HAP-1 (cell line): ENCODE data around the gene MDGA2.

Source experiments
- DNase-seq, 2 experiments: peaks; one replicate each; pipeline ENCODE4 v3.0.0-alpha.2; 2016 to 2020; ENCODE audit warnings: low spot score in 2 of 2
- H3K27me3 ChIP-seq: fragments of 250-450 bp; sonication (Bioruptor Pico); 2 replicates; pipeline ENCODE4 v1.5.1; 2020; ENCODE audit warnings: low read depth, mild to moderate bottlenecking, moderate library complexity
- H3K36me3 ChIP-seq: fragments of 250-450 bp; sonication (Bioruptor Pico); replicated peaks from 2 replicates; pipeline ENCODE4 v1.5.1; 2020; ENCODE audit warnings: mild to moderate bottlenecking
- H3K4me1 ChIP-seq: fragments of 250-450 bp; sonication (Bioruptor Pico); 2 replicates; pipeline ENCODE4 v1.5.1; 2020; ENCODE audit warnings: mild to moderate bottlenecking
- H3K4me3 ChIP-seq: fragments of 250-450 bp; sonication (Bioruptor Pico); 2 replicates; pipeline ENCODE4 v1.5.1; 2020; ENCODE audit warnings: mild to moderate bottlenecking, moderate library complexity
- H3K9me3 ChIP-seq: fragments of 250-450 bp; sonication (Bioruptor Pico); 2 replicates; pipeline ENCODE4 v1.5.1; 2020; ENCODE audit warnings: mild to moderate bottlenecking, moderate library complexity
- in situ Hi-C: fragments of 300-500 bp; cut with MboI; formaldehyde crosslinking; loops from 3 replicates; pipeline ENCODE4 v1.14.3; 2020; ENCODE audit warnings: low sequenced_read_pairs, inconsistent platforms, mixed read lengths

Gene MDGA2

DNA sequence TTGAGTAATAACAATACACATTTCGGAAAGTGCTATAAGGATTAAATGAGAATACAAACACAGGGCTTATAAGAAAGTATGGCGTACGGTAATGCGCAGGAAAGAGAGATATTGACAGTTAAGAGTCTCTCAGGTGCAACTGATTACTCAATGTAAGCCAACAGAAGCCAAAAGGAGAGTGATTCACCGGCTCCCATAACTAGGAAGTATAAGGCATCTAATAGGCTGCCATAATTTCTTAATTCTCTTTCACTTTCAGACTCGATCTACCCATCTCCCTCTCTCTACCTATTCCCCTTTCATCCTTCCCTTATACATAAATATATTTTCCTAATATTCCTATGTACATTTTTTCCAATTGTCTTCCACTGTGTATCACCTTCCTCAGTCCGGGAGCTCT lies 90.0 kb downstream of the MDGA2 start:
- no peak for DNase-seq
- no peaks in the 10 kb centered on the region for H3K36me3 ChIP-seq
- no peak overlapping the region for H3K4me3 ChIP-seq
- H3K27me3 ChIP-seq: no peaks in the 10 kb centered on the region
- no peaks in the 10 kb centered on the region for H3K4me1 ChIP-seq
- H3K9me3 ChIP-seq: no peaks in the 10 kb centered on the region
- in situ Hi-C loops: no loop called here

DNA sequence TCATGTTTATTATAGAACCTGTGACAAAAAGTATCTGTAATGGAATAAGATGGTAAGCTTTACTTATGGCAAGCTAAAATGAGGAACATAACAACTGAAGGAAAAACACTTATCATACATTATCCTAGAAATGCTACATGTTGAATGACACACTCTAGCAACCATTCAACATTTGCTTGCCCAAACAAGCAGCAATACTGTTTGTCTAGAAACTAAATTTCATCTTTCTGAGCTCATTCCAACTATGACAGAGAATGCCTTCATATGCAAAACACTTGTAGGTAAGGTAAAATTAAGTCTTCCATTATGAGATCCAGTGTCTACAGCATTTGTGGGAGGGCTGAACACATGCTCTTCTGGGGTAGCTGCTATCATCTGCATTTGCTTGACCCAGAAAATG lies 108.1 kb downstream of the MDGA2 start:
- H3K36me3 ChIP-seq: no peaks in the 10 kb centered on the region
- H3K27me3 ChIP-seq: no peaks in the 10 kb centered on the region
- no peaks in the 10 kb centered on the region for H3K9me3 ChIP-seq
- in situ Hi-C loops: no loop called here
- DNase-seq: no peak
- no peak overlapping the region for H3K4me3 ChIP-seq
- H3K4me1 ChIP-seq: no peaks in the 10 kb centered on the region

DNA sequence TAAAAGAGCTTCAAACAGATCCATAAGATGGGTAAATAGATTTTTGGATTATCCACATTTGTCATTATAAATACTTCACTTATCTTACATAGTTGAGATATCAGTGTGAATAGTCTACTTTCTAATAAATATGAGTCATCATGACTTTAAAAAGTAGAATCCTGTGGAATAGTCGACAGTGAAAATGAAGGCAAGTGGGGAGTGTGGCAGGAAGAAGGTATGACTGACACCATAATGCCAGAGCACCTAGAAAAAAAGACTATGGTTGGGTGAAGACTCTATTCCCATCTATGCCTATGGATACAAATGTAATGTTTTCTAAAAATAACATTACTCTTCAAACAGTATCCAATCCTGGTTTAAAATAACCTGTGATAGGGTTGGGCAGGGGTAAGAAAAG lies 117.5 kb downstream of the MDGA2 start:
- in situ Hi-C loops: no loop called here
- Histone ChIP-seq H3K36me3 (no peaks in the 10 kb centered on the region), H3K9me3 (no peaks in the 10 kb centered on the region), H3K4me1 (no peaks in the 10 kb centered on the region), H3K4me3 (no peak overlapping the region), H3K27me3 (no peaks in the 10 kb centered on the region)
- no peak for DNase-seq

GRCh38 chr14:47555333-47555732 lies 120.1 kb downstream of the MDGA2 start:
- Histone ChIP-seq H3K27me3 (no peaks in the 10 kb centered on the region), H3K4me1 (no peaks in the 10 kb centered on the region), H3K4me3 (no peak overlapping the region), H3K9me3 (no peaks in the 10 kb centered on the region), H3K36me3 (no peaks in the 10 kb centered on the region)
- in situ Hi-C loops: no loop called here
- DNase-seq: no peak

- H3K4me3 ChIP-seq: no peak overlapping the region
- no peaks in the 10 kb centered on the region for H3K27me3 ChIP-seq
- in situ Hi-C loops: no loop called here
- H3K9me3 ChIP-seq: 0 out of 2 replicates have a peak, but pooled peaks cover 2% of the 10 kb centered on the region
- no peaks in the 10 kb centered on the region for H3K36me3 ChIP-seq
- DNase-seq: no peak
- H3K4me1 ChIP-seq: no peaks in the 10 kb centered on the region
Measured at GRCh38 chr14:47549886-47550285, 125.5 kb downstream of the MDGA2 start.

- H3K4me1 ChIP-seq: no peaks in the 10 kb centered on the region
- no peak for DNase-seq
- no peaks in the 10 kb centered on the region for H3K36me3 ChIP-seq
- no peaks in the 10 kb centered on the region for H3K27me3 ChIP-seq
- no peak overlapping the region for H3K4me3 ChIP-seq
- H3K9me3 ChIP-seq: 0 out of 2 replicates have a peak, but pooled peaks cover under 1% of the 10 kb centered on the region
- in situ Hi-C loops: no loop called here
Measured at GRCh38 chr14:47543459-47543858, 131.9 kb downstream of the MDGA2 start.

DNA sequence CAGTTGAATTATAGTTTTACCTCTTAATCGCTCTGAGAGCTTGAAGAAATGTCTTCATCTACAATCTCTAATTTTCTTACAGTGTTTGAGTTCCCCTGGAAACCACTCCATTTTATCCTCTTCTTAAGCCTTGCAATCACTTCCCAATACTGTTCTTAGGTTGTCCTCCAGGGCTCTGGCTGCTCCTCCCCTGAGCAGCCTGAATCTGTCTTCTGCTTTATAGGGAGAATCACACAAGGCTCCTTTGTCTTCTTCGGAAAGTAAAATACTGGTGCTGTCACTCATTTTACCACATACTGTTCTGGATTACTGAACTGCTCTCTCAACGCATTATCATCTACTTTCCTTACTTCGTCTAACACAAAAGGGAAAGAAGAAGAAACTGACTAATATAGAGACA lies 133.7 kb downstream of the MDGA2 start:
- no peaks in the 10 kb centered on the region for H3K36me3 ChIP-seq
- H3K27me3 ChIP-seq: no peaks in the 10 kb centered on the region
- DNase-seq: no peak
- no peaks in the 10 kb centered on the region for H3K4me1 ChIP-seq
- in situ Hi-C loops: no loop called here
- H3K4me3 ChIP-seq: no peak overlapping the region
- H3K9me3 ChIP-seq: no peaks in the 10 kb centered on the region

- Histone ChIP-seq H3K9me3 (no peaks in the 10 kb centered on the region), H3K4me1 (no peaks in the 10 kb centered on the region), H3K4me3 (no peak overlapping the region), H3K27me3 (no peaks in the 10 kb centered on the region), H3K36me3 (no peaks in the 10 kb centered on the region)
- in situ Hi-C loops: no loop called here
- no peak for DNase-seq
Measured at GRCh38 chr14:47539031-47539461, 136.4 kb downstream of the MDGA2 start.

DNA sequence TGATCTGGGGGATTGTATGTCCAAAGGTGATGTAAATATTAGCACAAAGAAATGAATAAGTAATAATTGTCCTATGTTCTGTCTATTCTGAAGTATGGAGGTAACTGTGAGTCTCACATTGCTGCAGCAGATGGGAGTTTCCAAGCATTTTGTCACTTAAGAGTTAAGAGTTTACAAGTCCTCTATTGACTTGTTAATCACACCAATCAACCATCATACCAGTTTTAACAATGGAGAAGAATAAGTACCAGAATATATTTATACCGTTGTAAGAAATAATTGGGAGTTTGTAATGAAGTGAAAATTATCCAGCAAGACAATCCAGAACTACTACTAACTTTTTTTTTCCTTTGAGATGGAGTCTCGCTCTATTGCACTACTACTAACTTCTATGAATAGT lies 139.1 kb downstream of the MDGA2 start:
- H3K4me1 ChIP-seq: no peaks in the 10 kb centered on the region
- H3K36me3 ChIP-seq: no peaks in the 10 kb centered on the region
- no peak for DNase-seq
- in situ Hi-C loops: no loop called here
- no peaks in the 10 kb centered on the region for H3K9me3 ChIP-seq
- H3K4me3 ChIP-seq: no peak overlapping the region
- no peaks in the 10 kb centered on the region for H3K27me3 ChIP-seq

DNA sequence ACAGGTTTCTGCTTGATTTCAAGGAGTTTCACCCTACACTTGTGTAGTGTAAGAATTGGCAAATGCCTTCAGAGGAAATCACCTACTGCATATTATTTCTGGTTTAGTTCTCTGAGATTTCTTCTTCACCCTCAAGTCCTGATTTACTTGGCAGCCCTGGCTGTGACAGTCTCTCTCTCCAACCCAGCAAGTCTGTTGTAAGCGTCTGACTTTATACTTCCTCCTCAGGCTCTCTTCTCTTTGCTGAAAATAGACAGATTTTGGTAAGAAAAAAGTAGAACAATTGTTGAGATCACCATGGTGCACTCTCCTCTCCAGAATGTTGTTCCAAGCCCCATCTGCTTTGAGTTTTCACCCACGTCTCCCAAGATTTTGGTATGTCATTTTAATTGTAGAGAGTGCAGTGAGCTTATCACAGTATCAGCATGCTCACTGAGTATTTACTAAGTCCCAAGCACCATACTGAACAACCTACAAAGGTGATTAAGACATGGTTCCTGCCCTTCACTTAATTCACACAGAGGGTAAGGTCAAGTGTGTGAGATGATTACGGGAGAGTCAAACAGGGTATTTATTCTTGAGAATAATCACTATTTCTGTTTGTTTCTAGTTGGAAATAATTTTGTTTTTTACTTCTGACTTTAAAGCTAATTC lies 148.7 kb downstream of the MDGA2 start:
- Histone ChIP-seq H3K27me3 (no peaks in the 10 kb centered on the region), H3K36me3 (no peaks in the 10 kb centered on the region), H3K4me1 (no peaks in the 10 kb centered on the region), H3K9me3 (no peaks in the 10 kb centered on the region; the same call in 1 of the 2 replicates), H3K4me3 (no peak overlapping the region)
- in situ Hi-C loops: no loop called here
- no peak for DNase-seq

DNA sequence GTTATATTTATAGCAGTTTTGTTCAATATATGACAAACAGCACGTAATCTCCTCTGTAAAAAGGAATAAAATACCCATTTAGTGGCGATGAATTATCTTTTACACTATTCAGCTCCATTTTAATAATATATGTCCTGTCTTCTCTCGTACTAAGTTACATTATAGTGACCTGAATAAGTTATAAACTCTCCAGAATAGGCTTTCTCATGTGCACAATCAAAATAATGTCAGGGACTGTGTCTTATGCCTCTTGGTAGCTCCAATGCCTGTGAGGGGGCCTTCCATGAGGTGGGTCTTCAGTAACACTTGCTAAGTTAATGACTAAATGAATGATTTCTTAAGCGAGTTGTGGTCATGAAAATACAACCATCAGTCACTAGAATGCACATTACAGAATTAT lies 150.9 kb downstream of the MDGA2 start:
- in situ Hi-C loops: no loop called here
- DNase-seq: no peak
- Histone ChIP-seq H3K4me3 (no peak overlapping the region), H3K9me3 (no peaks in the 10 kb centered on the region), H3K4me1 (no peaks in the 10 kb centered on the region), H3K36me3 (no peaks in the 10 kb centered on the region), H3K27me3 (no peaks in the 10 kb centered on the region)

GRCh38 chr14:47520382-47520781 lies 155.0 kb downstream of the MDGA2 start:
- Histone ChIP-seq H3K36me3 (no peaks in the 10 kb centered on the region), H3K27me3 (no peaks in the 10 kb centered on the region), H3K4me3 (no peak overlapping the region), H3K9me3 (no peaks in the 10 kb centered on the region), H3K4me1 (no peaks in the 10 kb centered on the region)
- in situ Hi-C loops: no loop called here
- DNase-seq: no peak

GRCh38 chr14:47511829-47512228 lies 163.6 kb downstream of the MDGA2 start:
- H3K4me3 ChIP-seq: no peak overlapping the region
- DNase-seq: no peak
- H3K4me1 ChIP-seq: no peaks in the 10 kb centered on the region
- no peaks in the 10 kb centered on the region for H3K27me3 ChIP-seq
- no peaks in the 10 kb centered on the region for H3K9me3 ChIP-seq
- H3K36me3 ChIP-seq: no peaks in the 10 kb centered on the region
- in situ Hi-C loops: no loop called here

DNA sequence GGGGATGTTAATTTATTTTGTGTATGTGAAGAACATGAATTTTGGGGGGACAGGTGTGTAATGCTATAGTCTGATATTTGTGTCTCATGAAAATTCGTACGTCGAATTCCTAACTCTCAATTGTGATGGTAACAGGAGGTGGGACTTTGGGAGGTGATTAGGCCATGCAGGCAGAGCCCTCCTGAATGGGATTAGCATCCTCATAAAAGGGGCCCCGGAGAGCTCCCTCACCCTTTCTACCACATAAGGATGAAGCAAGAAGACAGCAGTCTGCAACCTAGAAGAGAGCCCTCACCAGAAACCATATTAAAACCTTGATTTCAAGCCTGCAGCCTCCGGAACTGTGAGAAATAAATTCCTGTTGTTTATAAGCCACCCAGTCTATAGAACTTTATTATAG lies 165.4 kb downstream of the MDGA2 start:
- no peak overlapping the region for H3K4me3 ChIP-seq
- no peaks in the 10 kb centered on the region for H3K27me3 ChIP-seq
- H3K9me3 ChIP-seq: no peaks in the 10 kb centered on the region
- no peaks in the 10 kb centered on the region for H3K36me3 ChIP-seq
- no peak for DNase-seq
- no peaks in the 10 kb centered on the region for H3K4me1 ChIP-seq
- in situ Hi-C loops: no loop called here

DNA sequence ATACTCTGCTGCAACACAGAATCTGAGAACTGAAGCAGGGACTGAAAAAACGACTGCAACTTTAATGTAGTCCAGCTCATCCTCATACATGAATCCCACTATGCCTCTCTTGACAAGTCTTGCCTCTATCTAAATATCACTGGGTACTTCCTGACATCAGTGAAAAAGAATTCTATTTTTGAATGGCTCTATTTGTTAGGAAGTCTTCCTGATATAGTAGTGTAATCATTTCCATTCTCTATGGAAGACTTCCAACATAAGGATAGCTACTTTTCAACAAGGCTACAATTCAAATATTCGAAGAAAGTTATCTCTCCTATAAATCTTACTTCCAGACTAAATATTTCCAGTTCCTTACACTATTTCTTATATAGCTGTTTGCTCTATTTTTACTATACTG lies 167.5 kb downstream of the MDGA2 start:
- Histone ChIP-seq H3K36me3 (no peaks in the 10 kb centered on the region), H3K27me3 (no peaks in the 10 kb centered on the region), H3K4me1 (no peaks in the 10 kb centered on the region), H3K4me3 (no peak overlapping the region), H3K9me3 (no peaks in the 10 kb centered on the region)
- in situ Hi-C loops: no loop called here
- no peak for DNase-seq
